Myocyte (in vitro differentiated cells): ENCODE data around the gene FADS3. TPM values are rescaled to one million over a fixed set of nuclear protein-coding genes. Genes with fewer than 3 reads are reported as not detected.

Source experiments
- DNase-seq: peaks from one replicate; pipeline ENCODE4 v3.0.0-alpha.2; 2012; ENCODE audit warnings: low read depth
- total RNA-seq: library from RNA; depleted of rRNA; stranded (reverse); fragments of >200 nt; gene quantifications from 2 replicates; pipeline ENCODE4 v1.2.3, GENCODE V29; 2014

FADS3 gene
- total RNA-seq, 1 donor from 2014 or later = 310 TPM

- DNase-seq = no peak
Measured at GRCh38 chr11:61914471-61915171, 23.3 kb upstream of the FADS3 start.

DNA sequence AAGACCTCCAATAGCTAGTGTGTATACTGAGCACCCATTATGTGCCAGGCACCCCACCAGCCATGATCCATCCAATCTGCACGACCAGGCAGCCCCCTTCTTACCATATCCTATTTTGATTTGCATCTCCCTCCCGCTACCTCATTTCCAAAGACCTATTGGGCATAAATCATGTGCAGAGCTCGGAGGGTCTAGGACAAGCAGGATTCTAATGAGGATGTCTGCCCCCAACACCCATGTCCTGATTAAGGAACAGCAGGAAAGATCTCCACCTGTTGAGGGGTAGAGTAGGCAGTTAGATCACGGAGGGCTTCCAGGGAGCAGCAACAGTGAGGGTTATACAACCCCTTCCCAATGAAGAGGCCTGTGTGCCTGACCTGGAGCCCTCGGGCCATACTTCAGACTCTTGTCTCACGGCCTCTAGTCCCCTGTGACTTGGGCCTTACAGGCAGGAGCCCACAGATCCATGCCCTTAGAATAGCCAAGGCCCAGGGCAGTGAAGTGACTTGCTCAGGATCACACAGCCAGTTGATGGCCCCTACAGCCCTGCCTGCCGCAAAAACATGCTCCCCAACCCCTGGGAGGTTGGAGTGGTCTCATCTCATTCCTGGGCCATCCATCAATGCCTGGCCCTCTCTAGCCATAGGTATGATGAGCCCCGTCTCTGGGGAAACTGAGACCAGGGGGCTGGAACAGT is 22.5 kb upstream of the FADS3 start:
- DNase-seq = no peak

DNA sequence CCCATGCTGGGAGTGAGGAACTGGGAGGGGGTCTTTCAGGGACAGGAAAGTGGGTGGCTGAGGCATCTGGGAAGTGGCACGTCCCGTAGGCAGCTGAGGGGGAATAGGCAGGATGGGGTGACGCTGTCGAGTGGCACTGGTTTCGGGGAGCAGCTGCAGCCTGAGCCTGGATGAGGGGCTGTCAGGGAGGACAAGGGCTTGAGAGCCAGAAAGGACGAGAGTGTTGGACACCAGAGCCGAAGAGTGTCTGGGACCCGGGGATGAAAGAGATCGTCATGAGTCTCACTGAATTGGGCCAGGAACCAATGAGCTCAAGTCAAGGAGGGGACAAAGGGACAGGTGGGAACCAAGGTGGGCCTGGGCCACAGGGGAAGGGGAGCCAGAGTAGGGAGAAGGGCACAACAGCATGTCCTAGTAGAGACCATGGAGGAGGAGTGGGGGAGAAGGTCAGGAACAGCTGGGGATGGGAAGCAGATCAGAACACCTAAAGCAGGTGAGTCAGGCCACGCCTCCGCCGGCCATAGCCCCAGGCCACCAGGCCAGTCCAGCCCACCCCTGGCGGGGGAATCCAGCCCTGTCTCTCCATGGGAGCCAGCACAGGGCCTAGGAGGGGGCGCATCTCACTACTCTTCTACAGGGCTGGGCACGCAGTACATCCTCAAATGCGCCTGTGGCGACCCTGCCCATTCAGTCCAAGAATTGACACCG is 21.8 kb upstream of the FADS3 start:
- DNase-seq = no peak

DNA sequence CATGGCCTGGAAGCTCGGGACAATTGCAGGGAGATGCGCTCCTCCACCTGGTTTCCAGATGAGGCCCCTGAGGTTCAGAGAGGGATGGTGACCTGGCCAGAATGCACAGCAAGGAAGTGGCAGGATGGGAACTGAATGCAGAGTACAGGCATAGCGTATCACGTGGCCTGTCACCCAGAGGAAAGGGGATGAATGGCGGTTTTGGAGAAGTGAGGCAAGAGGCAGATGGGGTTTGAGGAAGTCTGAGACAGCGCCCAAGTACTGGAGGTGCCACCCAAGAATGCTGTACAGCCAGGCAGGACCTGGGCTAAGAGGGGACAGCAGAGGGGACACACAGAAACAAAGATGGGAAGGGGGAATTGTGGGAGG is 21.2 kb upstream of the FADS3 start:
- DNase-seq = no peak

DNA sequence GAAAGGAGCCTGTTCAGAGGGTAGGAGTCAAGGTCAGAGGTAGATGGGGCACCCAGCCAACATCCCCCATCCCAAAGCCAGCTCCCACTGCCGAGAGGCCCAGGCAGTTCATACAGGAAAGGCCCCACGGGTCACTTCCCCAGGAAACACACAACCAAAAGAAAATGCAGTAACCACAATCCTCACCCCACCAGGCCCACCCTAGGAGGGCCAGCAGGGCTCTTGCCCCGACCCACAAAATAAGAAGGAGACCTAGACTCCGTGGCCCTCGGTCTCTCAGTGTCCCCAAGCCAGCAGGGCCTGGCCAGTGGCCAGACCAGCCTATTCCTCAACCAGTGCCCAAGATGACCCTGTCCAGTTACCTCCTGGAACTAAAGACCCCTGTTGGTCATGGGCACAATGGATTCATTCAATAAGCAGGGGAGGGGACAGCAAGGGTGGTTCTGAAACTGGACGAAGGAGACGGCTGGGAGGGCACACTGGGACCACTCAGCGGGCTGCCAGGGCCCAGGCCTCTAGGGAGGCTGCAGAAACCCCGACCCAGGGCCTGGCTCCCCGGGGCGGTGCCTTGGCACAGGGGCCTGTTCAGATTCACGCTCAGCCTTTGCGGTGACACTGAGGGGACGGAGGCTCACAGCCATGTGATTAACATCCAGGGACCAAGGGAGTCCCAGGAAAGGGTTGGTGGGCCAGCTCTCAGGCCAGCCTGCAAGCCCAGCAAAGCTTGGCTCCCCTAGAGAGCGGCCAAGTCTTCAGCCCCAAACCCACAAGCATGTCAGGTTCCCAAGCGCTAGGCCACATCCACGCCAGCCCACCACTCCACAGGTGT is 20.6 kb upstream of the FADS3 start:
- no peak for DNase-seq

GRCh38 chr11:61911128-61911700 is 19.9 kb upstream of the FADS3 start:
- no peak for DNase-seq

DNA sequence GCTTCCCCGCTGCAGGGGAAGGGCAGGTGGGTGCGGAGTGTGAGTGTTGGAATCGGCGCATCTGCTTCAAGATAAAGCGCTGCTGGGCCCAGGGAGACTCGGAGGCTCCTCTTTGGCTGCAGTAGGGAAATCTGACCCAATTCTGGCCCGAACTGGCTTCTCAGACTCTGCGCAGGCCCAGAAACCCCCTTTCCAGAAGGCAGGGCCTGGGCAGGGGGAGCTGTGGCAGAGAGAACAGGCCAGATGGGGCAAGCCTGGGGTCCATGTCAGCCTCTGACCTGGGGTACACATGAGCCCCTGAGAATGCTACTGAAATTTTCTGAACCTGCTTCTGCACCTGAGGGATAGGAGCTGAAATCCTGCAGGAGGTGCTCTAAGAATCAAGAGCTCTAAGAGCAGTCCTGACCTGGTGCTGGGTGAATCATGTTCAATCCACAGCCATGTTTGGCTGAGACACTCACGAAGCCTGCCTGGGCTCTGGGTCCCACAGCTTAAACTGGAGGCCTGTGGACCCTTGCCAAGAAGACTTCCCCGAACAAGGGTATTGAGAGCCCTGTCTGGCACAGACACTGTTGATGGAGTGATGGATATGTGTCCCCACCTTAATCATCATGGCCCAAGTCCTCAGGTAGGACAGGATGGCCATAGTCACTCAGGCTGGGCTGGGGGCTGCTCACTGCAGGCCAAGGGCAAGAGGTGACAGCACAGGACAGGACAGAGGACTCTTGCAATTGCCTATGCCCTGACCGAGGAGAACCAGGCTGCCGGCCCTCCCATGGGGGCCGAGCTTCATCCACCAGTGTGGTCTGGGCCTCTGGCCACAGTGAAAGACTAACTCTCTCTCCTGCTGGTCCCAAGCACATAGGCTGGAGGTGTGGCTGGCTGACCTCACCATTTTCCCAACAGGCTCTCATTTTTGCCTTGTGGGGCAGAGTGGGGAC is 19.1 kb upstream of the FADS3 start:
- DNase-seq = no peak

GRCh38 chr11:61908730-61909316 is 17.5 kb upstream of the FADS3 start:
- no peak for DNase-seq

- no peak for DNase-seq
Measured at GRCh38 chr11:61907871-61908729, 16.8 kb upstream of the FADS3 start.

DNA sequence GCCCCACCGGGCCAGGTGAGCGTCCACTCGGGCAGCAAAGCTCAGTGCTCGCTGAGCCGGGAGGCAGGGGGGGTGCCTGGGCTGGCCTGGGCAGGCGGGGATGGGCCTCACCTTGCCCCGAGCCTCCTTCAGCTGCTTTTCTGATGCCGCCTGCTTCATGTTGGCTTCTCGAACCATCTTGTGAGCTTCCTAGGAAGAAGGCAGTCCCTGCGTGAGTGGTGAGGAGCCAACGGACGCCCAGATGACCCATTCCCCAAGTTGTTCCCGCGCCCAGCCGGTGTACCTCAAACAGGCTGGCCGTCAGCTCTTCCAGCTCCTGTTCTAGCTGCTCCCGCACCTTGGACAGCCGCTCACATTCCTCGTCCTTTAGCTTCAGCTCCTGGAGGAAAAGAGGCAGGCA is 15.9 kb upstream of the FADS3 start:
- DNase-seq = no peak

DNA sequence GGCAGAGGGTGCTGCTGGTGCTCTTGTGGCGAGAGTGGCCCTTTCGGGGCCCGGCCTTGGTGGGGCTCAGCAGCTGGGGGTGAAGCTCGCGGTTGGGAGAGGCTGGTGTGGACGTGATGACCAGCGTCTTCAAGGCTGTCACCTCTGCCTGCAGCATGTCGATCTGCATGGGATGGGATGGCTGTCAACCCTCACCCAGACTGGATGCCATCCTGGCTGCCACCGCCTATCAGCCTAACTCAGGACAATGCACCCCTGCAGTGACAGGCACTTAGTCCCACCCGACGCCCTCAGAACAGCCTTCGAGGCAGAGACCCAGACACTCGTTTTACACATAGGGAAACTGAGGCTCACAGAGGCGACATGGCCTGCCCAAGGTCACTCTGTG is 15.2 kb upstream of the FADS3 start:
- no peak for DNase-seq

GRCh38 chr11:61905801-61906521 is 14.6 kb upstream of the FADS3 start:
- DNase-seq = no peak

DNA sequence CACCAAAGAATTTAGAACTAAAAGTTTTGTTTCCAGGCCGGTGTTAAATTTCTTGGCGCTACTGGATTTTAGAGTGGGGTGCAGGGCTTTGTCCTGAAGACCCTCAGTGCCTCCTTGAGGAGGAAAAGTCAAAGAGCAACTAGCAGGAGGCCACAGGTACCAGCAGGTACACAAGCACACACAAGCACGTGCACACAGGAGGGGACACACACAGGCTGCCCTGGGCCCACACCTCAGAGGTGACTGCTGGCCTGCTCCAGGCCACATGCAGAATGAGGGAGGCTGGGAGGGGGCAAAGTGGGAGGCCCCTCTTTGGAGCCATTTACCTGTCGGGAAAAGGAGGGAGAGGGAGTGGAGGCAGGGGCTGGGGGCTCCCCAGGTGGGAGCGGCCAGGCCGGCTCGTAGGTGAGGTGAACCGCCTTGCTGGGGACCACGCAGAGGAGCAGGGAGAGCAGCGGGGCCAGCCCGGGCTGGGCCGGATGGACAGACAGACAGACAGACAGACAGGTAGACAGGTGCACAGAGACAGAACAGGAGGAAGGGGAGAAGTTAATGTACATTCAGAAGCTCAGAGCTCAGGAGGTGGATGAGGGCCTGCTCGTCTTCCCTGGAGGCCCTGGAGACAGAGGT is 13.8 kb upstream of the FADS3 start:
- DNase-seq = no peak

DNA sequence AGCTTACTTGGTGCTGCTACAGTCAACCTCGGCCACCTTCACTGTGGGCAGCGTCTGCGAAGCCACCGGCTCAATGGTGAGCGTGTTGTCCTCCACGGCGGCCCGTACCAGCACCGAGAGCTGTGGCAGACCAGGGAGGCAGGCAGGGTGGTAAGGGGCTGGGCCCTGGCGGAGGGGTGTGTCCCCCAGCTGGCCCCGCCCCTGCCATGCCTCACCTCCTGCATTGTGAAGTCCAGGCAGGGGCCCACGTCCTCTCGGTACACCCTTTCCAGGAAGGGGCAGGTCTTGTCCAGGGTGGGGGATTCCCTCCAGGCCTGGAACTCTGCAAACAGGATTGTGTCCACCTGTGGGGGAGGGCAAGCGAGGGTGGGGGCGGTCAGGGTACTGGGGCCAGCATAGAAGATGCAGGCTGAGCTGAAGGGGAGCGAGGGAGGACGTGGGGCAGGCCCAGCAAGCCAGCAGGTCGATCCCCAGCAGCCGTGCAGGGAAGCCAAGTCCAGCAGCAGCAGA is 13.2 kb upstream of the FADS3 start:
- DNase-seq = no peak

GRCh38 chr11:61903845-61904244 is 12.5 kb upstream of the FADS3 start:
- no peak for DNase-seq

- no peak for DNase-seq
Measured at GRCh38 chr11:61902313-61902712, 11.0 kb upstream of the FADS3 start.

- no peak for DNase-seq
Measured at GRCh38 chr11:61901397-61901796, 10.1 kb upstream of the FADS3 start.
